NCI-H2107 treated with DMSO at 0.1 percent for 48 hours (cell line): ENCODE data around the gene LIMS2.

Experiments
- DNase-seq: peaks from one replicate; lab custom pipeline; 2025; ENCODE audit not compliant: unreplicated experiment; lab: John Stamatoyannopoulos, UW

Gene LIMS2

GRCh38 chr2:127675331-127676261, at the start of gene LIMS2:
Gene LIMS2 (minus strand): TSS chr2:127675530. CDS start chr2:127675024, 506 bp downstream.
- no peak for DNase-seq

DNA sequence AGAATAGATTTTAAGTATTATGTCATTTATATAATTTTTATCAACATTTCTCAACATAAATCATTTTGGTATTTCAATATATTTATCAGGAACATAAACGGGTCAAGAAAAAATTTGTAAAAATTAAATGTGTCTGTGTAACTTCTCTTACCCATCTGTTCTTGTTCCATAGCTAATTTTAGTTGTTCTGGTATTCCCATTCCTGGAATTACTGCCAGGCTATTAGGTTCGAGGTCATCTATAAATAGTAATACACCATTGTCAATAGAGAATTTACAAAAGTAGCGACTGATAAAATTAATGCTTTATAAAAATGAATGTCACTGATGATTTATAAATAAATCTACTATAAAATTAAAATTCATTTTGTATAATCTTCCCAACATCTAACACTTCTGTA, 47.5 kb upstream of the LIMS2 start:
- DNase-seq = no peak

DNA sequence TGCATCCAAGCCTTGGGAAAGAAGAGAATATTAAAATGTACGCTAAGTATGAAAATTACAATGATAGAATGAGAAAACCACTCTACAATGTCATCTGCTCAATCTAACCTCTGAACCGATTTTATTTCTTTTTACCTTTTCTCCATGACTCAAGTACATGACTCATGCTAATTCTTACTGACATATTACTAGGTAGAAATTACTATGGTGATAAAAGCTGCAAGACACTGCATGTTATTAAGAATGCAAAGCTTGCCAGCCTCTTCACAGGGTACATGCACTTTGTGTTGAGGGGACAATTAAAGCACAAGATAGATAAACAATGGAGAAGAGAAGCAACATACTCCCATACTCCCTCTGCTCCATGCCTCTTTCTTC, 46.6 kb upstream of the LIMS2 start:
- no peak for DNase-seq

DNA sequence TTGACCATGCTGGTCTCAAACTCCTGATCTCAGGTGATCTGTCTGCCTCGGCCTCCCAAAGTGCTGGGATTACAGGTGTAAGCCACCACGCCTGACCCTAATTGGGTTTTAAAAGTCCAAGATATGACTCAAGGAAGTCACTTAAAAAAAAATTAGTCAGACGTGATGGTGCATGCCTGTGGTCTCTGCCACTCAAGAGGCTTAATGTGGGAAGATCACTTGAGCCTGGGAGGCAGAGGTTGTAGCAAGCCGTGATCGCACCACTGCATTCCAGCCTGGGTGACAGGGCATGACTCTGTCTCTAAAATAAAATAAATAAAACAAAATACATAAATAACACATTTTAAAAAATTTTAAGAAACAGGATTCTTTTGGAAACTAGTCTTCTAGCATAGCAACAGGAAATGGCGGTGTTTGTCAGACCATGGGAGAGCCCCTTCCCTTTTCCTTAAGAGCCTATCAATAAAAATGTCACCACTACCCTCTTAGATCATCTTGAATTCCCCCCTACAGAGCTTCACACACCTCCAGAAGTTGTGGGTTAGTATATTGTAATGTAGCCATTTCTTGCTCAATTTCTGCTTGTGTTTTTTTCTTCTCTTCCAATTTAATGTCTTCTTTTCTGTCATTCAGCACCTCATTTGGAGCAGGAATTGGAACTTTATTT, 46.1 kb upstream of the LIMS2 start:
- DNase-seq = no peak

DNA sequence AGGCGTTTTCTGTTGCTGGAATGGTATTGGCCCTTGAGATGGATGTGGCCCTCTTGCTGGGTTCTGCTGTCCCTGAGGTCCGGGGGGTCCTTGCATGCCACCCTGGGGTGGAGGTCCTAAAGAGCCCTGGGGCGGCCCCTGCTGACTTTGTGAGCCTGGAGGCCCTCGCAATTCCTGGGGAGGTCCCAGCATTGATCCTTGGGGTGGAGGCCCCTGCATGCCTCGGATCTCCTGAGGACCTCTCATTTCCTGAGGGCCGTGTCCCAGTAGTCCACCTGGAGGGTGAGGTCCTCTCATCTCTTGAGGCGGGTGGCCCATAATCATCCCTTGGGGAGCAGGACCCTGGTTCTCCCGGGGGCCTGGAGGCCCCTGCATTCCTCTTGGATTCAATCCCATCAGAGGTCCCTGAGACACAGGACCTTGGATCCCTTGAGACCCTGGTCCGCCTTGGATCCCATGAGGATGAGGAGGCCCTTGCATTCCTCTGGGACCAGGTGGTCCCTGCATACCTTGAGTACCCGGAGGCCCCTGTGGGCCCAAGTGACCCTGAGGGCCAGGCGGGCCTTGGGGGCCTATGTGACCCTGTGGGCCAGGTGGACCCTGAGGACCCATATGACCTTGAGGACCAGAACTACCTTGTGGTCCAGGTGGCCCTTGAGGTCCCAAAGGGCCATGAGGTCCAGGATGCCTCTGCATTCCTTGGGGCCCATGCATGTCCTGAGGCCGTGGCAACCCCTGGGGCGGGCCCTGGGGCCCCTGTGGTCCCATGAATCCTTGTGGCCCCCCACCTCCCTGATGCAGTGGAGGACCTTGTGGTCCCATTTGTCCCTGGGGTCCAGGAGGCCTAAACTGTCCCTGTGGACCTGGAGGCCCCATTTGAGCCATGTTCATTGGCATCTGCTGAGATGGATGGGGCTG, 44.2 kb upstream of the LIMS2 start:
- DNase-seq = no peak

DNA sequence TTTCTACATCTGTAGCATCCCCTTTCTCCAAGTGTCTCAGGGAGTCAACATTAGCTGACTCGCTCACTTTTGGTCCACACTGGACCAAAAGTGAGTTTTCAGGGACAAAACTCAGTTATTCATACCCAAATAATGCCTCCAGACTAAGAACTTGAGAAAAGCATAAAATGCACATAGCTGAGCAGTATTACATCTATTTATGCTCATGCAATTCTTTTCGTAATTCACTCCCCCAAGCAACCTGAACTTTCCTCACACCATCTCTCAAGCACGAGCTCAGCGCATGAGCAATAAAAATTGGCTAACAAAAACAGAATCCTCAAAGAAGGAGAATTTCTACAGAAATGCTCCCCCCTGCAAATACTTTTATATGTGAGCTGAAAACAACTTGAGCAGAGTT, 42.9 kb upstream of the LIMS2 start:
- no peak for DNase-seq

DNA sequence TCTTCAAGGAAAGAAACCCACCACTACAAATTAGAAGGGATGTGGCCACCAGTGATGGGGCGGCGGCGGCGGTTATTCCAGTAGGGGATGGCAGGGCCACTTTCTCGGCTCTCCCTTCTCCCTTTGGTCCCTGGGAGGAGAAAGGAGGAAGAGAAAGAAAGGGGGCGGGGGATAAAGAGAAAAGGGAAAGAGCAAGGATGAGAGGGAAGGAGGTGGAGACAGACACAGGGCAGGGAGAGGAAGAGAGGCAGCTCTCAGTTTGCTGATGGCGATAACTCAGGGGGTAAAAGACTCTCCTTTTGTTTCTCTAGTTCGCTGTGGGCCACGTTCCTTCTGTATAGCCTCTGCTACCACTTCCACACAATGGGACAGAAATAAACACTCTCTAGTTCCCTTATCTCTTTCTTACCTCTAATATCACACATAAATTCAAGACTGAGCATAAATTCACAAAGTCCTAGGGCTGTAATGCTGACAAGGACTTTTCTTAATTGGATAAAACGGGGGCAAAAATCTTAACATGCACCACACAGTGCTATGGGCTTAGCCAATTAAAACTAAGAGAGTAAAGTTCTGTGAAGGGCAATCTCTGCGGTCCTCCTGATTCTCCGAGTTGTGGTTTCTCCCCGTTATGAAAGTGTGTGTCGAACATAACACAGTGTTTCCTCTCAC, 40.6 kb upstream of the LIMS2 start:
- DNase-seq = no peak

GRCh38 chr2:127713562-127713961, 38.2 kb upstream of the LIMS2 start:
- DNase-seq = no peak

DNA sequence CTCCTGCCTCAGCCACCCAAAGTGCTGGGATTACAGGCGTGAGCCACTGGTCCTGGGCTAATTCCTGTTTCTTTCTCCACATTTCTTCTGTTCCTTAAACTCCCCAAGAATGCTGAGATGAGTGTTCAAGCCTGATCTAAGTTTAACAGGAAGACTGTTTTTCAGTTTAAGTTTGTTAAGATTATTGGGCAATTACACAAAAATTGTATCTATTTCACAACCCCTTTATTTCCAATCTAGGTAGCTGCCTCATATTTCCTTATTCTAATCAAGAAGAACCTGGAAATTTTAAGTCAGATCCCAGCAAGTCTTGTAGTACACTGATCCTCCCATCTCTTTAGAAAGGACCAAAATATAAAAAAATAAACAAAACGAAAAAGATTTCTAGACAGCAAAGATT, 37.7 kb upstream of the LIMS2 start:
- DNase-seq = no peak

GRCh38 chr2:127709336-127709735, 34.0 kb upstream of the LIMS2 start:
- no peak for DNase-seq

- no peak for DNase-seq
Observed at GRCh38 chr2:127707890-127708648, 32.7 kb upstream of the LIMS2 start.

DNA sequence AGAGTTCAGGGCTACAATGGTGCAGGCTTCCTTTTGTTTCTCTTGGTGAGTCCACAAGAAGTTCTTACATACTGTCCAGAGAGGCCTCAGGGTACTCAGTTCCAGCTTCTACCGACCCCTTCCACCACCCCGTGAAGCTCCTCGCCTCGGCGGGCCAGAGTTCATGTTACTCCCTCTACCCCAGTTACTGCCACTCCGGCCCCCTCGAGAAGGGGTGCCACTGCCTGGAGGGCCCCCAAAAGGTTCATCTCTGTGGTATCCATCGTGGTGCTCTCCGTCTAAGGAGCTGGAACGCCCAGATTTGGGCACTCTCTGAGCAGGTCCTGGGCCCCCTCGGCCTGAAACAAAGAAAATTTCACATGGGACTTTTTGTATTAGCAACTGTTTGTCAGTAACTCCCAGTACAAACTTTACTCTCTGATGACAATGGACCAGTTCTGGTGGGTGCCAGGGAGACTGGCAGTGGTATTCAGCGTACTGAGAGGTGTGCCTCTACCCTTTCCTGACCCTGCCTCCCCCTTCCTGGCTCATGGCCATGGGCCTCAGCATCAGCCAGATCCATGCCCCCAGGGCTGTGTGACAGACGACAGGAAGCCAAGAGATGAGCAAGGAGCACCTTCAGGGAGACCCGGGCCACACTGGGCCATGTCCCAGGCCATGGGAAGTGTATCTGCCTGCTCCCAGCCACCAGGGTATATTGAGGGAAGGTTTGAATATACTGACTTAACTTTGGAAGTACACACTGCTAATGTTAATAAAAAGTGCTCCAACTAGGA, 31.1 kb upstream of the LIMS2 start:
- no peak for DNase-seq

- DNase-seq = no peak
Observed at GRCh38 chr2:127705391-127706065, 30.2 kb upstream of the LIMS2 start.

- DNase-seq = no peak
Observed at GRCh38 chr2:127704641-127705390, 29.5 kb upstream of the LIMS2 start.

DNA sequence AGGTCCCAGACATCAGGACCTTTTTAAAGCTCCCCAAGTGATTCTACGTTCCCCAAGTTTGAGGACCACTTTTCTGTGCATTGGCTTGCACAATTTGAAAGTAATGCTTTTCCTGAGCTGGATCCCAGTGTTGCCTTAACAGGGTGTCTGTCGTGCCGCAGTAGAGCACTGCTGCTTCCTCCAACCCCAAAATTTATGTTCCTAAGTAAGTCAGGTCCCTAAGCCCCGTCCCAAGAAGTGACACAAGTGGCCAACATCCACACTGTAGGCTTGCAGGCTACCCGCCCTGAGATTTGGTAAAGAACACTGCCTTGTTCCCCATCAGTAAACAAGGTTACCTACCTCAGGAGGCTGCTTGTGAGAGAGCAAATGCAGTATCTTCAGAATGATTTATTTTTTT, 28.0 kb upstream of the LIMS2 start:
- DNase-seq = no peak

GRCh38 chr2:127702395-127703009, 27.2 kb upstream of the LIMS2 start:
- DNase-seq = no peak

DNA sequence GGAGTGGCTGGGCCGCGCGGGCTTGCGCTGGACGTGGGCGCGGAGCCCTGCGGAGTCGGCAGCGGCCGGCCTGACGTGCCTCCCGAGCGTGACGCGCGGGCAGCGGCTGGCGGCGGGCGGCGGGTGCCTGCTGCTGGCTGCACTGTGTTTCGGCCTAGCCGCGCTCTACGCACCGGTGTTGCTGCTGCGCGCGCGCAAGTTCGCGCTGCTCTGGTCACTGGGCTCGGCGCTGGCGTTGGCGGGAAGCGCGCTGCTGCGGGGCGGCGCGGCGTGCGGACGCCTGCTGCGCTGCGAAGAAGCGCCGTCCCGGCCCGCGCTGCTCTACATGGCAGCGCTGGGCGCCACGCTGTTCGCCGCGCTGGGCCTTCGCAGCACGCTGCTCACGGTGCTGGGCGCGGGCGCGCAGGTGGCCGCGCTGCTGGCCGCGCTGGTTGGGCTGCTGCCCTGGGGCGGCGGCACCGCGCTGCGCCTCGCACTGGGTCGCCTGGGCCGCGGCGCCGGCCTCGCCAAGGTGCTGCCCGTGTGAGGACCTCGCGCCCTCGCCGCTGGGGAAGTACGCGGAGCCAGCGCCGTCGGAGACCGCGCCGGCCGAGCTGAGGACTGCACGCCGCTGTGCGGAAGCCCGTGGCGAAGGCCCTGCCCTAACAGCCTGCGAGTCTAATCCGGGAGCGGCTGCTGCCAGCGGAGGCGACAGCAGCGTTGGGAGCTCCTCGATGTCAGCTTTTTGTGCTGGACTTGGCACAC, 26.5 kb upstream of the LIMS2 start:
- peak; percentile 16 for DNase-seq
